ENCODE data around the gene ADK. TPM values are rescaled to one million over a fixed set of nuclear protein-coding genes. Genes with fewer than 3 reads are reported as not detected.

The ADK gene
- total and polyA plus RNA-seq, 2 donors (not counting 3 experiments of a cell fraction or from before 2014, with no cell fraction given), result 11.7 to 46.5 TPM

DNA sequence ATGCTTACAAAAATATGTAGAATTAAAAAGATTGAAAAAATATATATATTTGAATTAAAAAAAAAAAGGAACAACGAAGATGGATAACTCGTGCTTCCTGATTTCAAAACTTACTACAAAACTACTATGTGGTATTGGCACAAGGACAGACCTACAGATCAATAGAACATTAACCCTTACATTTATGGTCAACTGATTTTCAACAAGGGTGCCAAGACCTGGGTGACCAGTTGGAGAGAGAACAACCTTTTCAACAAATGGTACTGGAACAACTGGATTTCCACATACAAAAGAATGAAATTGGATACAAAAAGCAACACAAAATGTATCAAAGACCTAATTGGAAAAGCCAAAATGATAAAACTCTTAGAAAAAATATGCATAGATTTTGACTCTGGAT lies 10.5 kb upstream of the ADK start:
- Histone ChIP-seq H3K9me1 (replicated peaks; ENCODE audit: control insufficient read depth, extremely low read depth, insufficient read depth, low read length) (no peaks in the 10 kb centered on the region), H4K20me1 (replicated peaks; ENCODE audit: control insufficient read depth, extremely low read depth, insufficient read depth, low read length) (peaks cover 6% of the 10 kb centered on the region), H3K9me3 (replicated peaks; ENCODE audit: control insufficient read depth, insufficient read depth, low read length) (no peaks in the 10 kb centered on the region), H3K27me3 (ENCODE audit: control insufficient read depth in 2 of 2, insufficient read depth in 2 of 2, low read length in 2 of 2) (no peaks in the 10 kb centered on the region), H3K9ac (replicated peaks; ENCODE audit: extremely low read depth, insufficient read depth, low read length) (no peak overlapping the region), H3K4me1 (ENCODE audit: control insufficient read depth, extremely low read depth, insufficient read depth, low read length) (peaks cover 11% of the 10 kb centered on the region), H3K4me2 (ENCODE audit: insufficient read depth, low read length) (no peak overlapping the region), H3K79me2 (ENCODE audit: control insufficient read depth, insufficient read depth, low read length) (peaks cover 52% of the 10 kb centered on the region), H3K36me3 (ENCODE audit: control insufficient read depth in 2 of 2, extremely low read depth in 1 of 2, insufficient read depth in 2 of 2, low read length in 2 of 2) (peaks cover 4 to 19% of the 10 kb centered on the region in 2 experiments), H3K27ac (ENCODE audit: insufficient read depth, low read depth, low read length) (no peak overlapping the region), H2AFZ (ENCODE audit: low read depth, low read length) (no peak overlapping the region), H3K4me3 (replicated peaks in 1 of 3; ENCODE audit: insufficient read depth in 1 of 3, low read depth in 1 of 3, low read length in 3 of 3) (no peak overlapping the region)
- FAIRE-seq (no peak), DNase-seq (ENCODE audit: low read depth, low spot score) (no peak)
- TF ChIP-seq POLR2AphosphoS5 (IDR thresholded peaks at IDR 0.05; ENCODE audit: insufficient read depth, low read depth, low read length) (no peak), EZH2 (IDR thresholded peaks at IDR 0.05; ENCODE audit: borderline replicate concordance, low read depth, low read length, severe bottlenecking) (no peak), FOS (IDR thresholded peaks at IDR 0.05; ENCODE audit: borderline replicate concordance, insufficient read depth, low read length) (no peak), JUN (IDR thresholded peaks at IDR 0.05; ENCODE audit: borderline replicate concordance, insufficient read depth, insufficient read length, low read depth) (no peak)
- TF ChIP-seq, protein P1, sequence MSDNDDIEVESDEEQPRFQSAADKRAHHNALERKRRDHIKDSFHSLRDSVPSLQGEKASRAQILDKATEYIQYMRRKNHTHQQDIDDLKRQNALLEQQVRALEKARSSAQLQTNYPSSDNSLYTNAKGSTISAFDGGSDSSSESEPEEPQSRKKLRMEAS (IDR thresholded peaks at IDR 0.05; ENCODE audit: insufficient read depth, insufficient read length), result no peak
- CTCF ChIA-PET, result interaction anchor here (1.2 kb wide), 1 partner anchor 73 kb away, joined by 3 read pairs; no protein-coding TSS in a partner anchor
- BruUV-seq (replicated peaks), result no TSS peak
- POLR2A ChIA-PET, result no interaction called here
- dilution Hi-C loops (cut with MboI; ENCODE audit: extremely low pct_ligation_motif_present, low sequenced_read_pairs), result no loop called here
- intact Hi-C loops (cut with micrococcal nuclease), result no loop called here

DNA sequence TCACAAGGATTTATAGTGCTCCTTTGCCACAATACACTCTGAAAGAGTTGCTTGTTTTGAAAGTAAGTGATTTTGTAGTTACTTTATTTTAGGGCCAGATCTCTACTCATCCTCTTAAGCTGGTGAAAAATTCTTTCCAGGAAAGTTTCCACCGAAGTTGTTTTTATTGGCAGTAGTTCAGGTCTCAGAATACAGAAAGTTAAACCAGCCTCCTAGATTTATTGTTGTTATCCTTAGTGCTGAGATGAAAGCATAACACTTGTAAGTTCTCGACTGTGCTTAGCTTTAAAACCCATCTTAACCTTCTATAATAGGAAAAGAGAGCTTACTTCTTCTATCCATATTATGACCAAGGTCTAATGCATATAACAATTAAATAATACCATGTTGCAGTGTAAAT lies 5.9 kb upstream of the ADK start:
- dilution Hi-C loops (cut with MboI; ENCODE audit: extremely low pct_ligation_motif_present, low sequenced_read_pairs), result no loop called here
- Histone ChIP-seq H2AFZ (ENCODE audit: low read depth, low read length) (no peak overlapping the region), H3K4me1 (ENCODE audit: control insufficient read depth, extremely low read depth, insufficient read depth, low read length) (peaks cover 25% of the 10 kb centered on the region), H3K9me3 (replicated peaks; ENCODE audit: control insufficient read depth, insufficient read depth, low read length) (no peaks in the 10 kb centered on the region), H3K79me2 (ENCODE audit: control insufficient read depth, insufficient read depth, low read length) (peaks cover 93% of the 10 kb centered on the region), H4K20me1 (replicated peaks; ENCODE audit: control insufficient read depth, extremely low read depth, insufficient read depth, low read length) (peaks cover 11% of the 10 kb centered on the region), H3K9ac (replicated peaks; ENCODE audit: extremely low read depth, insufficient read depth, low read length) (no peak overlapping the region), H3K4me3 (replicated peaks in 1 of 3; ENCODE audit: insufficient read depth in 1 of 3, low read depth in 1 of 3, low read length in 3 of 3) (peak overlapping the region in 1 of 3 experiments; percentile 33), H3K9me1 (replicated peaks; ENCODE audit: control insufficient read depth, extremely low read depth, insufficient read depth, low read length) (no peaks in the 10 kb centered on the region), H3K4me2 (ENCODE audit: insufficient read depth, low read length) (peak overlapping the region; percentile 85), H3K36me3 (ENCODE audit: control insufficient read depth in 2 of 2, extremely low read depth in 1 of 2, insufficient read depth in 2 of 2, low read length in 2 of 2) (peaks cover 0 to 4% of the 10 kb centered on the region in 2 experiments), H3K27ac (ENCODE audit: insufficient read depth, low read depth, low read length) (peak overlapping the region; percentile 47), H3K27me3 (ENCODE audit: control insufficient read depth in 2 of 2, insufficient read depth in 2 of 2, low read length in 2 of 2) (no peaks in the 10 kb centered on the region)
- ChIA-PET POLR2A (no interaction called here), CTCF (interaction anchor here (0.7 to 1.8 kb wide), 14 partner anchors 11 to 259 kb away, joined by 3 to 23 read pairs (median 3); no protein-coding TSS in a partner anchor)
- BruUV-seq (replicated peaks), result no TSS peak
- TF ChIP-seq JUN (IDR thresholded peaks at IDR 0.05; ENCODE audit: borderline replicate concordance, insufficient read depth, insufficient read length, low read depth) (no peak), EZH2 (IDR thresholded peaks at IDR 0.05; ENCODE audit: borderline replicate concordance, low read depth, low read length, severe bottlenecking) (no peak), MYC (IDR thresholded peaks at IDR 0.05; ENCODE audit: low read depth, low read length) (no peak), FOS (IDR thresholded peaks at IDR 0.05; ENCODE audit: borderline replicate concordance, insufficient read depth, low read length) (no peak), GATA2 (IDR thresholded peaks at IDR 0.05; ENCODE audit: insufficient read depth, insufficient read length, low read depth, low read length) (no peak), POLR2AphosphoS5 (IDR thresholded peaks at IDR 0.05; ENCODE audit: insufficient read depth, low read depth, low read length) (no peak), POLR2A (IDR thresholded peaks at IDR 0.05; ENCODE audit: low read depth, low read length) (no peak)
- TF ChIP-seq, protein P2, sequence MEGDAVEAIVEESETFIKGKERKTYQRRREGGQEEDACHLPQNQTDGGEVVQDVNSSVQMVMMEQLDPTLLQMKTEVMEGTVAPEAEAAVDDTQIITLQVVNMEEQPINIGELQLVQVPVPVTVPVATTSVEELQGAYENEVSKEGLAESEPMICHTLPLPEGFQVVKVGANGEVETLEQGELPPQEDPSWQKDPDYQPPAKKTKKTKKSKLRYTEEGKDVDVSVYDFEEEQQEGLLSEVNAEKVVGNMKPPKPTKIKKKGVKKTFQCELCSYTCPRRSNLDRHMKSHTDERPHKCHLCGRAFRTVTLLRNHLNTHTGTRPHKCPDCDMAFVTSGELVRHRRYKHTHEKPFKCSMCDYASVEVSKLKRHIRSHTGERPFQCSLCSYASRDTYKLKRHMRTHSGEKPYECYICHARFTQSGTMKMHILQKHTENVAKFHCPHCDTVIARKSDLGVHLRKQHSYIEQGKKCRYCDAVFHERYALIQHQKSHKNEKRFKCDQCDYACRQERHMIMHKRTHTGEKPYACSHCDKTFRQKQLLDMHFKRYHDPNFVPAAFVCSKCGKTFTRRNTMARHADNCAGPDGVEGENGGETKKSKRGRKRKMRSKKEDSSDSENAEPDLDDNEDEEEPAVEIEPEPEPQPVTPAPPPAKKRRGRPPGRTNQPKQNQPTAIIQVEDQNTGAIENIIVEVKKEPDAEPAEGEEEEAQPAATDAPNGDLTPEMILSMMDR (IDR thresholded peaks at IDR 0.05; ENCODE audit: extremely low read depth in 1 of 2, insufficient read depth in 1 of 2, low read depth in 1 of 2, low read length in 2 of 2), result no peak
- TF ChIP-seq, protein P1 (IDR thresholded peaks at IDR 0.05; ENCODE audit: insufficient read depth, insufficient read length), result no peak
- intact Hi-C loops (cut with micrococcal nuclease), result no loop called here
- peak; percentile 97 for DNase-seq (ENCODE audit: low read depth, low spot score)
- FAIRE-seq, result peak; percentile 97

Measured in endothelial cell of umbilical vein (primary cell).